Neuron (in vitro differentiated cells): ENCODE results near the gene RRAGD.

Experiments
- H2AFZ ChIP-seq: one replicate; pipeline ENCODE4 v1.6.1; 2013; ENCODE audit warnings: low read depth, mild to moderate bottlenecking, inconsistent platforms, low read length, moderate library complexity
- H3K27me3 ChIP-seq: one replicate; pipeline ENCODE4 v1.6.1; 2013; ENCODE audit warnings: low read length; ENCODE audit not compliant: insufficient read depth
- H3K36me3 ChIP-seq: one replicate; pipeline ENCODE4 v1.6.1; 2013; ENCODE audit warnings: low read length; ENCODE audit not compliant: insufficient read depth
- H3K4me1 ChIP-seq: one replicate; pipeline ENCODE4 v1.6.1; 2013; ENCODE audit warnings: low read length; ENCODE audit not compliant: insufficient read depth
- H3K4me3 ChIP-seq: 2 replicates; pipeline ENCODE4 v1.5.1; 2013; ENCODE audit warnings: mild to moderate bottlenecking, low read length, moderate library complexity
- H3K9me3 ChIP-seq: one replicate; pipeline ENCODE4 v1.6.1; 2013; ENCODE audit warnings: low read length

The RRAGD gene

DNA sequence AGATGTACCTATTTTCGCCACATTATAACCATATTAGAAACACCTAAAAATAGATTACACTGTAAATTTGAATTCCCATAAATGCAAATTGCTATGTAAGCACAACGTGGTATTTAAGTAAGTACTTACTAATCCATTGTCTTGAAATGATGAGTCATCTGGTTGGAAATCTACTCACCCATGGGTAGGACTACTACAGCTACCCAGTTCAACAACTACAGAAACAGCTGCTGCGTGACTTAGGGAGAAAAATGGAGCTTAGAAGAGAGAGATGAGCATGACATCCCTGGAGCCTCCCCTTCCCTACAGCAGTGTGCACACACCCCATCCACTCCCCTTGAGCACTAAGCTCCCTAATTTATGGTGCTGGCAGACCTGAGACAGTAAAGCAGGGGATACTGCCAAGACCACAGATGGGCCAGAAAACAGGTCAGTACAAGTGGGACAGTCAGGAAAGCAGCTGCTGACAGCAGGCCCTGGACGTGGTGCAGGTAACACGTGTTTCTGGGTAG lies 26.9 kb downstream of the RRAGD start:
- Histone ChIP-seq H3K4me3 (no peak overlapping the region), H3K4me1 (no peaks in the 10 kb centered on the region), H3K36me3 (peaks cover 38% of the 10 kb centered on the region), H3K27me3 (no peaks in the 10 kb centered on the region), H2AFZ (no peak overlapping the region), H3K9me3 (peaks cover 3% of the 10 kb centered on the region)

DNA sequence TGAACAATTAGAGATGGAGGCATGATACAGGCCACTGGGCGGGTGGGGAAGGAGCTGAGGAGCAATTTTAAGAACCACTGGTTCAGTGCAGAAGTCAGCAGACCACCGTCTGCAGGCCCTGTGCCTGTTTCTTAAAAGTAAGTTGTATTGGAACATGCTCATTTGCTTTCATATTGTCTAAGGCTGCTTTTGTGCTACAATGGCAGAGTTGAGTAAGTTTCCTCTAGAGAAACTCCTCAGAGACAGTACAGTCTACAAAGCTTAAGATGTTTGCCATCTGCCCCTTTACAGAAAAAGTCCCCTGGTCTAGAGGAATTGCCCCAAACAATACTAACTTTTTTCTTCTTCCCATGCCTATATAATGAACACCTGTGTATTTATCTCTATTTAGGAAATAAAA lies 31.0 kb downstream of the RRAGD start:
- Histone ChIP-seq H3K27me3 (no peaks in the 10 kb centered on the region), H2AFZ (no peak overlapping the region), H3K9me3 (peaks cover 3% of the 10 kb centered on the region), H3K36me3 (peaks cover 45% of the 10 kb centered on the region), H3K4me3 (no peak overlapping the region), H3K4me1 (no peaks in the 10 kb centered on the region)

DNA sequence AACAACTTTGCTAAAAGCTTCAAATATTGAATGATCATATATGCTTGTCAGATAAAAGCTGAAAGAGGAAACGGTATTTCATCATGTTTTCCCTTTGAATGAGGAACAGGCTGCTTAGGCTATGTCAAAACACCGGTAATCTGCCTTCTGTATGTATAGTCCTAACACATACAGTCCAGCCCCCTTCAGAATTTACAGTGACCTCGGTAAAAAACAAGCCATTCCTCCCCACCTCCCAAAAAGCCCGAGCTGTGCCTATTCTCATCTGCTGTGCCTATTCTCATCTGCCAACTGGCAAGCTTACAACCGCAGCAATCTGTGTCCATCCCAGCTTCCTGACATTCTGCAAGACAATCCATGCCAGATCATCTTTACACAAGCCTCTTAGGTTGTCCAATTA lies 32.8 kb downstream of the RRAGD start:
- no peaks in the 10 kb centered on the region for H3K27me3 ChIP-seq

DNA sequence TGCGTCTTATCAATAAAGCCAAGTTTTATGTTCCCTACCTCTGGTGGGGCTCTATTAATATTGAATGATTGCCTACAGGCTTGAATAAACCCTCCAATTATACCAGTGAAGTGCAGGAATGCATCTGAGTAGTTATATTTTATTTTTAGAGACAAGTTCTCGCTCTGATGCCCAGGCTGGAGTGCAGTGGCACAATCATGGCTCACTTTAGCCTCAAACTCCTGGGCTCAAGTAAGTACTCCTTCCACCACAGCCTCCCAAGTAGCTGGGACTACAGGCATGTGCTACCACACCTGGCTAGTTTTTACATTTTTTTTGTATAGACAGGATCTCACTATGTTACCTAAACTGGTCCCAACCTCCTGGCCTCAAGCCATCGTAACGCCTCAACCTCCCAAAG lies 33.4 kb downstream of the RRAGD start:
- H2AFZ ChIP-seq, result no peak overlapping the region
- no peak overlapping the region for H3K4me3 ChIP-seq
- no peaks in the 10 kb centered on the region for H3K9me3 ChIP-seq
- no peaks in the 10 kb centered on the region for H3K27me3 ChIP-seq
- H3K4me1 ChIP-seq, result no peaks in the 10 kb centered on the region
- peaks cover 36% of the 10 kb centered on the region for H3K36me3 ChIP-seq

More for the DNA sequence above, 32.8 kb downstream of the RRAGD start:
- no peak overlapping the region for H2AFZ ChIP-seq
- H3K9me3 ChIP-seq, result no peaks in the 10 kb centered on the region
- no peak overlapping the region for H3K4me3 ChIP-seq
- no peaks in the 10 kb centered on the region for H3K4me1 ChIP-seq
- H3K36me3 ChIP-seq, result peaks cover 35% of the 10 kb centered on the region

DNA sequence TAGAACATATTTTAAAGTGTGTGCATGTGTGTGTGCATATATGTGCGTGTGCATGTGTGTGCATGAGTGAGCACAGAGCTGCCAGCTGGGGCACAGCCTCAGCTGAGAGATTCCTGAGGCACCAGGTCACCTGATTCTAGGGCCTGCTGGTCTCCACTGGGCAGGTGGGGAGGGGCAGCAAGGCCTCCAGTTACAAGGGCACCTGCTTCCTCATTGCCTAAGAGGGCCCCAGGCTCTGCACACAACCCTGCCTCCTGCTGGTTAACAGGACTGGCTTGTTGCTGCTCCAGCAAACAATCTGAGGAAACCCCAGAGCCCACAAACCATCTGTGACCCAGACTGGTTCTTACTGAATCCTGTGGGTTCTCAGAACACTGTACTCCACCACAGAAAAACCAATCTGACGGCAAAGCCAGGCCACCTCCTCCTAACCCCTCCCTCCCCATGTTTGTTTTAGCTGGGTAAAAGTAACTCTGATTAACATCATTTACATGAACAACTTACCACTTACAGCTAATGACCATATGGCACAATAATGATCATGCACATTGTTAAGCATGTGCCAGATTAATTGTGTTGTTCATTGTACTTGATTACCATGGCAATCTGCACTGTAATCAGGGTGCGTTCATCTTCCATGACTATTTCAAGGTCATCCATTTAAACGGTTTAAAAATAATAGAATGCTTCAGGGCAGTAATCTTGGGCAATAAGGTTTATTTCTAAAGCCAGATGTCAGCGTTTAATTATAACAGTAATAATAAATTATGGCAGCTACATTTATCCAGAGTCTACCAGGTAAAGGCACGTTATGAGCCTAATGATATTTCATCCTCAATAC lies 36.4 kb downstream of the RRAGD start:
- Histone ChIP-seq H3K9me3 (no peaks in the 10 kb centered on the region), H2AFZ (no peak overlapping the region), H3K4me1 (no peaks in the 10 kb centered on the region), H3K4me3 (no peak overlapping the region), H3K36me3 (peaks cover 42% of the 10 kb centered on the region), H3K27me3 (no peaks in the 10 kb centered on the region)

DNA sequence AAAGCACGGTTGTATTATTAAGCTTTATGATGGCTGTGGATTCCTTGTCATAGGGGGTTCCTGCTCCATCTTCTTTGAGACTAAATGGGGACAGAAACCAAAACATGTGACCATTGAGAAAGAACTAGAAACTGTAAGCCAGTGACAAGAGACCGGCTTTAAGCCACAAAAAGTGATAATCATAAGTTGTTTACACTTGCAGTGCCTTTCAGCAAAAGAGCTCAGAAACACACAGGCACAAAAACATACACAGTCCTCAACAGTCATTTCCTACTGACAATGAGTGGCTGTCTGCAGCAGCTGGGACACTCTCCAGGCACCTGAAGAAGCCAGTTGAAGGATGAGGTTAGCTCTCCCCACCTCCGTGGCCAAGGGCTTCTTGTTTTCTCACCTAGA lies 39.6 kb downstream of the RRAGD start:
- Histone ChIP-seq H3K27me3 (no peaks in the 10 kb centered on the region), H3K9me3 (no peaks in the 10 kb centered on the region), H2AFZ (no peak overlapping the region), H3K4me1 (no peaks in the 10 kb centered on the region), H3K36me3 (peaks cover 32% of the 10 kb centered on the region), H3K4me3 (no peak overlapping the region)

DNA sequence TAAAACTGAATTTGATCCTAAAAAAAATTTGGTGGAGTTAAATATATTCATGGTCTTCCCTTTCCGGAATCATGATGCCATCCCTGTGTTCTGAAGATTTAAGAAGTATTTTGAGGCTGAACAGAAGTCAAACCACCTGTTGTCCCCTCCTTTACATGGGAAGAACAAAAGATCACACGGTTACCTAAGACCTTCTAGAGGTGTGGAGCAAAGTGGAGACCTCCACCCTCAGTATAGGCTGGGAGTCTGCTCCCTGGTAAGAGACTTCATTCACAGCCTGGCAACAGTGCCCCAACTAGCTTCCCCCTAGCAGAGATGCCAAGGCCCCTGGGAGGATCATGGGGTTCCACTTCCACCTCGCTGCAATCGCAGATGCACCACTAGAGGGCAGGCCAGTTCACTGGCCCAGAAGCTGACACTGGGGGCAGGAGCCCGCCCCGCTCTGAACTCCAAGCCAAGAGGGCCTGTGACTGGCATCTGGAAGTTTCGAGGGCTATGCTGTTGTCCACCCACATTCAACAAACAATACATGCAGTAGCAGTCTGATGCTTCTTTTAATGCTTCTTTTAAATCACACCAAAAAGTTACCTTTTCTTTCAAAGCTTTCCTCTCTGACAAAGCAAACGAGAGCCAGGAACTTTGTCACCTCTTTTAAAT lies 40.1 kb downstream of the RRAGD start:
- H3K36me3 ChIP-seq, result peaks cover 34% of the 10 kb centered on the region
- H3K9me3 ChIP-seq, result no peaks in the 10 kb centered on the region
- no peaks in the 10 kb centered on the region for H3K4me1 ChIP-seq
- no peaks in the 10 kb centered on the region for H3K27me3 ChIP-seq
- H3K4me3 ChIP-seq, result no peak overlapping the region
- no peak overlapping the region for H2AFZ ChIP-seq

DNA sequence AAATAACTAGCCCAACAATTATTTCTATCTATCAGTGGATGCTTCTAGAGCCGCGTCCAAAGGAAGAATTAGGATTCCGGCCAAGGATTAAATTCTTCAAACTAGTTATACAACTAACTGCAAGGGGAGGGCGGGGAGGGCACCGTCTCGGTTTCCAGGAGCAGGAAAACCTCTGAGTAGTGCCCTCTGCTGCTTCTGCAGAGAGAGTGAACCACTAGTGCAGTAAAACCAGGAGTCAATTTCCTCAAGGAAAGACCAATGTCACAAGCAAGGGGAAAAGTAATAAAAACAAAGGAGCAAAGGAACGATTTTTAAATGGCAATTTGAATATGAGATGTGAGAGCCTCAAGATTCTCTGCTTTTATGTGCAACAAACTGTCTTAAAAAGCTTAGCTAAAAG lies 43.1 kb downstream of the RRAGD start:
- Histone ChIP-seq H3K4me1 (no peaks in the 10 kb centered on the region), H3K27me3 (no peaks in the 10 kb centered on the region), H2AFZ (no peak overlapping the region), H3K4me3 (no peak overlapping the region), H3K36me3 (peaks cover 56% of the 10 kb centered on the region), H3K9me3 (no peaks in the 10 kb centered on the region)

DNA sequence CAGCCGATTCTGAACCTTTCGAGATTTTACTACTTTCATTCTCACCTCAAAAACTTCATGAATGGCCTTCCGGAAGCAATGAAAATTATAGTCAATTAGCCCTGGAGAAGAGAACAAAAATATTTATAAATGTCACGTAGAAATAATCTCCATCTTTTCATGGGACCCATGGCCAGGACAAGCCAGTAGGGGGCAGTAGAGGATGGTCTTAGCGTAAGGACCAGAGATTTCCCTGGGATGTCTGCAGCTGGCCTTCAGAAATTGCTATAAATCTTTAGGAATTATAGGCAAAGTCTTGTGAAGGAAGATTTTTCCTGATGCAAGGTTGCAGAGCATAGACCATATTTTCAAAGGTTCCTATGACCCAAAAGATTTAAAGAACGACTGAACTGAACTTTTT lies 44.0 kb downstream of the RRAGD start:
- Histone ChIP-seq H3K9me3 (no peaks in the 10 kb centered on the region), H3K4me1 (no peaks in the 10 kb centered on the region), H3K36me3 (peaks cover 56% of the 10 kb centered on the region), H3K4me3 (no peak overlapping the region), H3K27me3 (no peaks in the 10 kb centered on the region), H2AFZ (no peak overlapping the region)

DNA sequence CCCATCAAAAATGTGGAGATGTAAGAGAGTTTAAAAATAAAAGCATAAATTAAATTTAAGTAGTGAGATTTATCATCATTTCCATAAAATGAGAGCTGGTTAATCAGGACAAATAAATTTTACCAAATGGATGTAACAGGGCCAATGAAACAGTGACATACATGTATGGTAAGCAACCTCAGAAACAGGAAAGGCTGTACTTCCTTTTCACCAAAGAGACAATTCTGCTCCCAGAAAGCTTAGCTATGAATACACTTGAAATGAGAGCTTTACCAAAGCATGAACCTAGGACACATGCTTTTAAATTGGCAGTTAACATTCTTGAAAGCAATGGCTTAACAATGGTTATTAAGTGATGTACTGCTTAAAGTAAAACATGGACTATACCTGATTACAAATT lies 47.5 kb downstream of the RRAGD start:
- Histone ChIP-seq H3K36me3 (peaks cover 34% of the 10 kb centered on the region), H3K4me1 (no peaks in the 10 kb centered on the region), H3K4me3 (no peak overlapping the region), H2AFZ (no peak overlapping the region), H3K27me3 (no peaks in the 10 kb centered on the region), H3K9me3 (no peaks in the 10 kb centered on the region)

DNA sequence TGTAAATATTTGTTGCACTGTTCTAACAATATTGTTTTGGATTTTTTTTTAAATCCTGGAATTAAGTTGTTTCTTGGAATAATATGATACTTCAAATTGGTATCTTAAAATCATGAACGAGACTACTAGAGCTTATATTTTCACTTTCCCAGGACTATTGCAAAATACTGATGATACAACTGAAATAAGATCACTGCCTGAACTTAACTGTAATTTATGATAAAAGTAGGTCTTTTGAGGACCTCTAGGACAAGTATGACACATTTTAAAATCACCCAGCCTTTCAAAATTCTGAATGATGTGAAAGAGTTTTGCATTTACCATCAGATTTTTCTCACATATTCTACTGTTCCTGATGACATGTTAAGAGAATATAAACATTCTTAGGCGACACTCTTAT lies 50.9 kb downstream of the RRAGD start:
- H3K36me3 ChIP-seq, result peaks cover 18% of the 10 kb centered on the region
- no peaks in the 10 kb centered on the region for H3K9me3 ChIP-seq
- H3K4me3 ChIP-seq, result no peak overlapping the region
- no peaks in the 10 kb centered on the region for H3K27me3 ChIP-seq
- no peaks in the 10 kb centered on the region for H3K4me1 ChIP-seq
- no peak overlapping the region for H2AFZ ChIP-seq

DNA sequence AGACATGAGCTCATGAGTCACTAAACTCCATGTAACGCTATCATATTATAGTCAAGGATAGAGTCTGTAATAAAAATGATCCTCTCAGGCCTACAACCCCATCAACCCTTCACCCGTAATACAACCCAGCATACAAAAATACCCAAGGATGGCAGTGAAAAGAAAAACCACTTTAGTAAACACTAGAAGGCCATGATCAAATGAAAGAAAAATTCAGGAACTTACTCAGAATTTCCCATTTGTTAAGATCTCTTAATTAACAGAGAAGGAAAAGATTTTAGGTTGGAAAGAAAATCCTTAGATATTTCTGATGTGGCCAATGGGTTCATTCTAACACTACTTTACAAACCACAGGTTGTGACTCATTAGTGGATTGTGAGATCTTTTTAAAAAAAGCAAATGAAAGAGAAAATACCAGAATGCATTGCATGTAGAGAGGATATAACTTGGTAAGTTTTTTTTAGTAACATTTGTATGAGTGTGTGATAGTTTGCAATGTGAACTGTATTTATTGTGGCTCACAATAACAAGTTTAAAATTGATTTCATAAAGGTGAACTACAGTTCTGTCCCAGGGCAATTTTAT lies 51.6 kb downstream of the RRAGD start:
- Histone ChIP-seq H3K27me3 (no peaks in the 10 kb centered on the region), H3K9me3 (no peaks in the 10 kb centered on the region), H3K36me3 (peaks cover 12% of the 10 kb centered on the region), H3K4me3 (no peak overlapping the region), H3K4me1 (no peaks in the 10 kb centered on the region), H2AFZ (no peak overlapping the region)

DNA sequence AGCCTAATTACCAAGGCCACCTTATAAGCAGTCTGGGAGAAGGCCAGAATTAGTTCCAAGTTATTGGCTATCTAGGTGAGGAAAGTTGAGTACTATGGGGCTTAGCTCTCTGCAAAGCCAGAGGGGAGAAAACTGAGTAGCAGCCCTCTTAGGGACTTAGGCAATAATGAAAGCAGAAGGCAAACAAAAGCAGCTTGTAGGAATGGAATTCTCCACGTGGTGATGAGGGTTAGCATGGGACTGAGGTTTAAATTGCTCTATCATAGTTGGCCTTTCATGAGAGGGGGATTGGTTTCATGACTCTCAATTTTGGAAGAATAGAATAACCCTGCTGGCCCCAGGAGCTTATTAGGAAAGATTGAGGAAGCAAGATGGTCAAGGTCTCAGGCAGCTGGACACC lies 52.5 kb downstream of the RRAGD start:
- Histone ChIP-seq H3K9me3 (no peaks in the 10 kb centered on the region), H3K4me3 (no peak overlapping the region), H3K4me1 (no peaks in the 10 kb centered on the region), H2AFZ (no peak overlapping the region), H3K36me3 (peaks cover 5% of the 10 kb centered on the region), H3K27me3 (no peaks in the 10 kb centered on the region)
